Hepatocyte (in vitro differentiated cells): ENCODE results near the gene ASB3.

Experiments used
- CTCF ChIP-seq: fragments of 200-600 bp; sonication (generic); IDR thresholded peaks from 2 replicates; pipeline ENCODE4 v1.5.1; 2016; ENCODE audit warnings: antibody characterized with exemption, mild to moderate bottlenecking; ENCODE audit not compliant: poor library complexity
- EZH2 ChIP-seq: fragments of 200-600 bp; sonication (generic); IDR thresholded peaks from 2 replicates; pipeline ENCODE4 v1.6.1; 2016; ENCODE audit warnings: antibody characterized with exemption, mild to moderate bottlenecking, borderline replicate concordance

- no peak for TF ChIP-seq CTCF
- TF ChIP-seq EZH2, result no peak
Measured at GRCh38 chr2:53672881-53673522, 113.8 kb downstream of the ASB3 start.
